Measurements from ENCODE around the gene CGREF1.

- TF ChIP-seq POLR2A (IDR thresholded peaks at IDR 0.05) (peak; percentile 41 to 70), CTCF (IDR thresholded peaks at IDR 0.05) (peak in 1 of 4 experiments; percentile 17)
These were observed 40.4 kb downstream of the CGREF1 start, which contains the start of gene EMILIN1 for GRCh38 chr2:27078267-27079194.

All from uterus (tissue), 2 donors.